ENCODE results near the gene DOC2B. TPM values are rescaled to one million over a fixed set of nuclear protein-coding genes. Genes with fewer than 3 reads are reported as not detected.

Gene DOC2B
- total RNA-seq, 1 experiment from 2014 or later = not detected

GRCh38 chr17:152860-153420 is 28.5 kb downstream of the DOC2B start:
- CTCF ChIA-PET = no interaction called here
- POLR2A ChIA-PET = no interaction called here
- H3K9me3 Mint-ChIP-seq (ENCODE audit: unreplicated experiment) = no peaks in the 10 kb centered on the region
- Histone ChIP-seq H3K4me3 (ENCODE audit: low read depth, low read length) (no peak overlapping the region), H3K36me3 (ENCODE audit: control insufficient read depth, insufficient read depth, low read length) (no peaks in the 10 kb centered on the region), H3K27me3 (replicated peaks; ENCODE audit: control insufficient read depth, insufficient read depth, low read length) (no peaks in the 10 kb centered on the region), H3K4me1 (no peaks in the 10 kb centered on the region), H3K9me3 (no peaks in the 10 kb centered on the region)
- DNase-seq = peak in 1 of 2 experiments; percentile 30
- no TSS peak for BruUV-seq (replicated peaks)
- no peaks in the 10 kb centered on the region for H3K4me1 Mint-ChIP-seq (ENCODE audit: low read depth, unreplicated experiment)
- H3K36me3 Mint-ChIP-seq (ENCODE audit: insufficient read depth, unreplicated experiment) = no peaks in the 10 kb centered on the region
- no peak overlapping the region for H3K27ac Mint-ChIP-seq (ENCODE audit: unreplicated experiment)
- H3K4me3 Mint-ChIP-seq (ENCODE audit: unreplicated experiment) = no peak overlapping the region
- peaks cover 9% of the 10 kb centered on the region for H3K27me3 Mint-ChIP-seq (ENCODE audit: insufficient read depth, unreplicated experiment)
- no peak for TF ChIP-seq CTCF (IDR thresholded peaks at IDR 0.05; ENCODE audit: insufficient read depth in 1 of 2, low read depth in 1 of 2, low read length in 1 of 2, severe bottlenecking in 1 of 2, unreplicated experiment in 1 of 2)
- intact Hi-C loops (cut with micrococcal nuclease; ENCODE audit: unreplicated experiment) = no loop called here

GRCh38 chr17:151886-152859 is 29.3 kb downstream of the DOC2B start:
- no peak overlapping the region for H3K4me3 Mint-ChIP-seq (ENCODE audit: unreplicated experiment)
- no peaks in the 10 kb centered on the region for H3K9me3 ChIP-seq
- POLR2A ChIA-PET = no interaction called here
- H3K27me3 ChIP-seq (replicated peaks; ENCODE audit: control insufficient read depth, insufficient read depth, low read length) = no peaks in the 10 kb centered on the region
- no peak for TF ChIP-seq CTCF (IDR thresholded peaks at IDR 0.05; ENCODE audit: insufficient read depth in 1 of 2, low read depth in 1 of 2, low read length in 1 of 2, severe bottlenecking in 1 of 2, unreplicated experiment in 1 of 2)
- no peaks in the 10 kb centered on the region for H3K36me3 Mint-ChIP-seq (ENCODE audit: insufficient read depth, unreplicated experiment)
- H3K4me1 ChIP-seq = no peaks in the 10 kb centered on the region
- no peak overlapping the region for H3K4me3 ChIP-seq (ENCODE audit: low read depth, low read length)
- H3K4me1 Mint-ChIP-seq (ENCODE audit: low read depth, unreplicated experiment) = no peaks in the 10 kb centered on the region
- intact Hi-C loops (cut with micrococcal nuclease; ENCODE audit: unreplicated experiment) = no loop called here
- BruUV-seq (replicated peaks) = no TSS peak
- peaks cover 9% of the 10 kb centered on the region for H3K27me3 Mint-ChIP-seq (ENCODE audit: insufficient read depth, unreplicated experiment)
- H3K9me3 Mint-ChIP-seq (ENCODE audit: unreplicated experiment) = no peaks in the 10 kb centered on the region
- peak in 1 of 2 experiments; percentile 21 for DNase-seq
- no peak overlapping the region for H3K27ac Mint-ChIP-seq (ENCODE audit: unreplicated experiment)
- no peaks in the 10 kb centered on the region for H3K36me3 ChIP-seq (ENCODE audit: control insufficient read depth, insufficient read depth, low read length)
- CTCF ChIA-PET = no interaction called here

- no peaks in the 10 kb centered on the region for H3K9me3 Mint-ChIP-seq (ENCODE audit: unreplicated experiment)
- Histone ChIP-seq H3K36me3 (ENCODE audit: control insufficient read depth, insufficient read depth, low read length) (no peaks in the 10 kb centered on the region), H3K4me1 (no peaks in the 10 kb centered on the region), H3K27me3 (replicated peaks; ENCODE audit: control insufficient read depth, insufficient read depth, low read length) (no peaks in the 10 kb centered on the region), H3K4me3 (ENCODE audit: low read depth, low read length) (no peak overlapping the region), H3K9me3 (no peaks in the 10 kb centered on the region)
- no peak for DNase-seq
- TF ChIP-seq CTCF (IDR thresholded peaks at IDR 0.05; ENCODE audit: insufficient read depth in 1 of 2, low read depth in 1 of 2, low read length in 1 of 2, severe bottlenecking in 1 of 2, unreplicated experiment in 1 of 2) = no peak
- no peaks in the 10 kb centered on the region for H3K4me1 Mint-ChIP-seq (ENCODE audit: low read depth, unreplicated experiment)
- no TSS peak for BruUV-seq (replicated peaks)
- H3K27ac Mint-ChIP-seq (ENCODE audit: unreplicated experiment) = no peak overlapping the region
- H3K36me3 Mint-ChIP-seq (ENCODE audit: insufficient read depth, unreplicated experiment) = no peaks in the 10 kb centered on the region
- no peak overlapping the region for H3K4me3 Mint-ChIP-seq (ENCODE audit: unreplicated experiment)
- intact Hi-C loops (cut with micrococcal nuclease; ENCODE audit: unreplicated experiment) = no loop called here
- ChIA-PET POLR2A (interaction anchor here (0.7 kb wide), 1 partner anchor 15 kb away, joined by 3 read pairs; no protein-coding TSS in a partner anchor), CTCF (no interaction called here)
- peaks cover 6% of the 10 kb centered on the region for H3K27me3 Mint-ChIP-seq (ENCODE audit: insufficient read depth, unreplicated experiment)
Observed at GRCh38 chr17:151004-151403, 30.4 kb downstream of the DOC2B start.

All from Caco-2 (cell line).